ENCODE data around the gene ELN.

ELN gene

DNA sequence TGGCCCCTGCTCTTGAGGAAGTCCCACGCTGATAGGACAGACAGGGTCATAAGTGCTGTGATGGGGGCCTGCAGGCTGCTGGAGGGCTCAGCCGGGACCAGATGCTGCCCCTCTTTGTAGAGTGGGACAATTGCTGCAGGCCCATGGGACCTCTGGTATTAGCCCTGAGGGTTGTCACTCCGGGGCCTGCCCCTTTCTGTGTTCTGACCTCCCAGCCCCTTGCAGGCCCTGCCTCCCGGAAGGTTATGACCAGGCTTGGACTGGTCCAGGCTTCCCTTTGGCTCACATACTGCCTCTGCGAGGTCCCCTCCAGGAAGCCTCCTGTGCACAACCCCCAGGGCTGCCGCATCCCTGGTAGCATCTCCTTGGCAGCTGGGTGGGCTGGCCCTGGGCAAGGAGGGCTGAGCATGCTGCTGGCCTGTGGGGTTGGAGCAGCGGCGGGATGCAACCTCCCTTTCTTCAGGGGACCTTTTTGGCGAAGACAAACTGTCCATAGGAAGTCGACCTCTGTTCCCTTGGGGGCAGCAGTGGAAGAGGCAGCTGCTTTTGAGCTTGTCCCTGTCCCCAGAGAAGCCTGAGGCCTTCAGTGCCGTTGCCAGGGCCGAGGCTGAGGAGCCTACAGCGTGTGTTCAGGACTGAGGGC, 64.5 kb downstream of the ELN start:
- DNase-seq (ENCODE audit: low read depth in 2 of 2), result no peak

- no peak for DNase-seq (ENCODE audit: low read depth in 2 of 2)
Measured at GRCh38 chr7:74092964-74093471, 65.0 kb downstream of the ELN start.

DNA sequence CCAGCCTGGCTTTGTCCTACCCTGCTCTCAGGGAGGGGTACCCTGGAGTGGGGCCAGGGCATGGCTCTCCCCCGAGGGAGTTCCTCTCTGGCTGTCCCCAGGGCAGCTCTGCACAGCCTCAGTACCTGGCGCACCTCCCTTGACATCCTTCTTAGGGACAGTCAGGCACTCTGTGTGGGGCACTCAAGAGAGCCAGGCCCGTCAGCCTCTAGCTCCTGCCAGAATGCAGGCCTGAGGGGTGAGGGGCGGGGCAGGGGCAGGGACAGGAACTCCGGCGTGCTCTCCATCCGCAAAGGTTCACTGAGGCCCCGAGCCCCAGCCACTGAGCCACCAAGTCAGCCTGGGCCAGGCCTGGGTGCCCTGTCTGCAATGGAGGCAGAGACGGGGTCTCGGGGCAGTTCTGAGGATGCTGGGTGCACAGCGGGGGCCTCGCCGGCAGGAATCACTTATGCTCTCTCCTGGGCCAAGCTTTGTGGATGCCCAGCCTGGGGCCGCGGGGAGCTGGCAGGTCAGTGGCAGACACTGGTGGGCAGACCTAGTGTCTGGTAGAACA, 65.8 kb downstream of the ELN start:
- DNase-seq (ENCODE audit: low read depth in 2 of 2), result no peak

GRCh38 chr7:74094224-74095101, 66.5 kb downstream of the ELN start:
- peak; percentile 62 to 74 for DNase-seq (ENCODE audit: low read depth in 2 of 2)

DNA sequence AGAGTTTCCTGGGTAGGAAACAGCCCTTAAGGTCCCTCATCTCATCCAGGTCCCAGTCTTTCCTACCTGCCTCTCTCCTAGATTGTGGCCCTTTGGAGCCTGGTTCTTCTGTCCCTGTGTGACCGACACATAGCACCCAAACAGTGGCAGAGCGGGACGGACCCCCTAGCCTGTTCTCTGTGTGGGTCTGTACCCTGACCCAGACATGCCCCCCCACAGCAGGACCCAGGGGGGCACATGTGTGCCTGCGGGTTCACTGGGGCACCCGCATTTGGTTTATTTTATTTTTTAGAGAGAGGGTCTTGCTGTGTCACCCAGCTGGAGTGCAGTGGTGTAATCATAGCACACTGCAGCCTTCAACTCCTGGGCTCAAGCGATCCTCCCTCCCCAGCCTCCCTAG, 67.2 kb downstream of the ELN start:
- no peak for DNase-seq (ENCODE audit: low read depth in 2 of 2)

DNA sequence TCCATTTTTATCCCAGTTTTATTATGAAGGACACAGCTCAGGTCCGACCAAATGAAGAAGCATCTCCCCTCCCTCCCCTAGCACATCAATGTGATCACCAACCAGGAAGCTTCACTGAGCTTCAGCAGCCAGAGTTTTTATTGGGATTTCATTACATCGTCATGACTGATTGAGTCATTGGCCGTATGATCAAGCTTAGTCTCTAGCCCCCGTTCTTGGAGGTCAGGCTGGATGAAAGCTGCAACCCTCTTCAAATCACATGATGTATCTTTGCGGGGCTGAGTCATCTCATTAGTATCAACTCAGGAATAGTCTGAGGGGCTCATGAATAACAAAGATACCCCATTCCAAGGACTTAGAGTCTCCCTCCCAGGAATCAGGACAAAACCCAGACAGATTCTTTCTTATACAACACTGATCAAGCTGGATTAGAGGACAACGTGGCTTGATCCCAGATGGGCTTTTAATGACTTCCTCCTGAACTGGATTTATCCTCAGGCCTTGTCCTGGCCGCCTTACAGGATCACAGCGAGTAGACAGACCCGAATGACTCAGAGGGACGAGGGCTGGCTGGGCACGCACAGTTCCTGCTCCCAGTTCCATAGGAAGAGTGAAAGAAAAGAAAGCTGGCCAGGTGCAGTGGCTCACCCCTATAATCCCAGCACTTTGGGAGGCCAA, 70.1 kb downstream of the ELN start:
- no peak for DNase-seq (ENCODE audit: low read depth in 2 of 2)

- DNase-seq (ENCODE audit: low read depth in 2 of 2), result no peak
Measured at GRCh38 chr7:74099031-74099430, 71.1 kb downstream of the ELN start.

DNA sequence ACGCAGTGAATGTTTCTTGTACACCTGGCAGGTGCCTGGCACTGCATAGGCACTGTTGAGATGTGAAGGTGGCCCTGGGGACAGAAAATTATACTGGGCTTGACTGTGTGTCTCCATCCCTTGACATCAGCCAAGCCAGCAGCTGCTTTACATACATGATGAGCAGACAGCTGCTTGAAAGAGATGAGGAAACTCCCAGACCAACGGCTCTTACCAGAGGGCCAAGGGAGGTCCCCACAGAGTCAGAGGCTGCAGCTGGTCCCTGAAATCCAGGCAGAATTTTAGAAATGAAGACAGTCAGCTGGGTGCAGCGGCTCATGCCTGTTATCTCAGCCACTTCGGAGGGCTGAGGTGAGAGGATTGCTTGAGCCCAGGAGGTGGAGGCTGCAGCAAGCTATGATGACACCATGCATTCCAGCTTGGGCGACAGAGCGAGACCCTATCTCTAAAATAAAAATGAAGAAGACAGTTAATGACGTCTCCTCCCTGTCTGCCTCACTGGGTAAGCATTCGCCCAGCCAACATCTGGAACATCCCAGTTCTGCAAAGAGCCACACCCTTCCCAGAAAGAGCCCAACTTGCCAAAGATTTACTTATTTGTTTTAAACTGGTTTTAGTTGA, 73.2 kb downstream of the ELN start:
- no peak for DNase-seq (ENCODE audit: low read depth in 2 of 2)

DNA sequence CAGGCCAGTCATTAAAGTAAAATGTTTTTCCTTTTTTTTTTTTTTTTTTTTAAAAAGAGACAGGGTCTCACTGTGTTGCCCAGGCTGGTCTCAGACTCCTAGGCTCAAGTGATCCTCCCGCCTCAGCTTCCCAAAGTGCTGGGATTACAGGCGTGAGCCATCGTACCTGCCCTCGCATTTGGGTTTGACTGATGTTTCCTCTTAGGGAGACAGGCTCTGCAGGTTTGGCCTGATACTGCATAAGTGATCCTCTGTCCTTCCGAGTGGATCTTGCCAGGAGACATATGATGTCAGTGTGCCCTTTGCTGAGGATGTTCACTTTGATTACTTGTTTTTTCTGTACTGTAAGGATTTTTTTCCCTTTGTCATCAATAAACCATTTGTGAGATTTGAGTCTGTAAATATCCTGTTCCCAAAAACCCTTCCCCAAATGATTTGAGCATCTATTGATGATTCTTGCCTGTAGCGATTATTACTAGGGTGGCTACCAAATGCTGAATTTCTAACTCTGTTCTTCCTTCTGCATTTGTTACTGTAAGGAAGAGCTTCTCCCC, 75.3 kb downstream of the ELN start:
- DNase-seq (ENCODE audit: low read depth in 2 of 2), result no peak

DNA sequence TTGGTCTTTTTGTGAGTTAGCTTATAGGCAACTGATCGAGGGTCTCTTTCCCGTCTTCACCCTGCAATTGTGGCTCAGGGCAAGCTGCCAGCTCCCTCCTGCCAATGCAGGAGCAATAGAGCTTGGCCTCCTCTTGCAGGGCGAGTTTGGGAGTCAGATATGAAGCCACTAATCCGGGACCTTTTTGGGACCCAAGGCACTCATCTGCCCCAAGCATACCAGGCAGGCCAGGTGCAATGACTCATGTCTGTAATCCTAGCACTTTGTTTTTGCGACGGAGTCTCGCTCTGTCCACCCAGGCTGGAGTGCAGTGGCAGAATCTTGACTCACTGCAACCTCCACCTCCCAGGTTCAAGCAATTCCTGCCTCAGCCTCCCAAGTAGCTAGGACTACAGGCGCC, 76.7 kb downstream of the ELN start:
- no peak for DNase-seq (ENCODE audit: low read depth in 2 of 2)

DNA sequence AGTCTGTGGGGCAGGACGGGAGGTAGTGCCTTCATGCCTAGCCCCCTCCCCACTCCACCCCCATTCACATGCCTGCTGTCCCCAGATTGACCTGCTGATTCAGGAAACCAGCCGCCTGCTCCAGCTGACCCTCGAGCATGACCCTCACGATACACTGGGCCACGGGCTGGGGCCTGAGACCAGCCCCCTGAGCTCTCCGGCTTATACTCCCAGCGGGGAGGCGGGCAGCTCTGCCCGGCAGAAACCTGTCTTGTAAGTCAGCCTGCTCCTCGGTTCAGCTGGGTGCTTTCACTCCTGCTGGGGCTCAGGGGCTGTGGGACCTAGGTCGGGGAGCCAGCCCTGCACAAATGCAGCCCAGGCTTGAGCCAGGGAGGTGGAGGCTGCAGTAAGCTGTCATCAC, 78.0 kb downstream of the ELN start:
- DNase-seq (ENCODE audit: low read depth in 2 of 2), result no peak

- DNase-seq (ENCODE audit: low read depth in 2 of 2), result no peak
Measured at GRCh38 chr7:74106846-74107245, 78.9 kb downstream of the ELN start.

DNA sequence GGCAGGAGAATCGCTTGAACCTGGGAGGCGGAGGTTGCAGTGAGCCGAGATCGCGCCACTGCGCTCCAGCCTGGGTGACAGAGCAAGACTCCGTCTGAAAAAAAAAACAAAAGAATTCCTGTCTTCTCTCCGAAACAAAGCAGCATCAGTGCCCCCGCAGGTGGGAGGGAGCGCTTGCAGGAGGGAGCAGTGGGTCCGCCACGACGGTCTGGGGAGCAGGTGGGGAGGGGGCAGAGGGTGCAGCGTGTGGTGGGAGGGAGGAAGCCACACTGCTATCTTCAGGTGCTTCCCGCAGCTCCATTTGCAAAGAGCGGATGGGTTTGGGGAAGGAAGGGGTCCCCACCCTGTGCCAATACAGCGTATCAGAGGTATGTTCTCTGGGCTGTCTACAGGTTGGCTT, 87.4 kb downstream of the ELN start:
- DNase-seq (ENCODE audit: low read depth in 2 of 2), result no peak

GRCh38 chr7:74116356-74116755, 88.4 kb downstream of the ELN start:
- no peak for DNase-seq (ENCODE audit: low read depth in 2 of 2)

Data from stimulated activated CD8-positive, alpha-beta memory T cell treated with anti-CD3 and anti-CD28 coated beads, Interleukin-2, amount 100 ng/mL, for 48 hours (primary cell).